OCI-LY7 (cell line): ENCODE results near the gene HEPACAM. TPM values are rescaled to one million over a fixed set of nuclear protein-coding genes. Genes with fewer than 3 reads are reported as not detected.

ENCODE experiments used
- BruUV-seq: library from RNA; stranded (reverse); fragments of 400-500 nt; replicated peaks from 2 replicates; lab custom pipeline; 2021; lab: Mats Ljungman, UMichigan
- CTCF ChIA-PET: fragments of 300-600 bp; sonication (Branson Sonifier 250); formaldehyde crosslinking; loops from one replicate; lab custom pipeline; 2022; ENCODE audit warnings: antibody characterized with exemption; ENCODE audit not compliant: unreplicated experiment; lab: Charles Lee
- POLR2A ChIA-PET: fragments of 300-600 bp; sonication (Branson Sonifier 250); formaldehyde crosslinking; loops from one replicate; lab custom pipeline; 2022; ENCODE audit warnings: antibody characterized with exemption; lab: Charles Lee
- DNase-seq: peaks from one replicate; pipeline ENCODE4 v3.0.0-alpha.2; 2015; ENCODE audit warnings: low spot score
- H2AFZ ChIP-seq: fragments of 200-600 bp; sonication (generic), shearing (Covaris generic); 2 replicates; pipeline ENCODE4 v1.6.1; 2014; ENCODE audit warnings: mild to moderate bottlenecking, antibody characterized with exemption, low read length, moderate library complexity
- H3K27ac ChIP-seq: fragments of 200-600 bp; sonication (generic); 2 replicates; pipeline ENCODE4 v1.5.1; 2014; ENCODE audit warnings: mixed run types, low read depth, mild to moderate bottlenecking, moderate library complexity, low read length, inconsistent platforms; ENCODE audit not compliant: poor library complexity, severe bottlenecking
- H3K36me3 ChIP-seq: fragments of 200-600 bp; sonication (generic); 2 replicates; pipeline ENCODE4 v1.6.1; 2014; ENCODE audit warnings: mild to moderate bottlenecking, antibody characterized with exemption, low read length, moderate library complexity, mixed read lengths; ENCODE audit not compliant: insufficient read depth
- H3K4me1 ChIP-seq: fragments of 200-600 bp; sonication (generic); 2 replicates; pipeline ENCODE4 v1.5.1; 2014; ENCODE audit warnings: mild to moderate bottlenecking, low read length; ENCODE audit not compliant: insufficient read depth, poor library complexity, severe bottlenecking
- H3K4me2 ChIP-seq: fragments of 200-600 bp; sonication (generic); 2 replicates; pipeline ENCODE4 v1.6.1; 2014; ENCODE audit warnings: mild to moderate bottlenecking, low read length
- H3K4me3 ChIP-seq: fragments of 200-600 bp; sonication (generic); 2 replicates; pipeline ENCODE4 v1.5.1; 2014; ENCODE audit warnings: mild to moderate bottlenecking, low read depth, low read length; ENCODE audit not compliant: poor library complexity, severe bottlenecking
- H3K79me2 ChIP-seq: fragments of 200-600 bp; sonication (generic); 2 replicates; pipeline ENCODE4 v1.6.1; 2016; ENCODE audit warnings: low read depth, mild to moderate bottlenecking, low read length, moderate library complexity, mixed read lengths; ENCODE audit not compliant: insufficient read depth
- H3K9me2 ChIP-seq: fragments of 200-600 bp; sonication (generic); 2 replicates; pipeline ENCODE4 v1.6.1; 2016; ENCODE audit warnings: mild to moderate bottlenecking, low read length, mixed read lengths; ENCODE audit not compliant: insufficient read depth
- H3K9me3 ChIP-seq: fragments of 200-600 bp; sonication (generic); 2 replicates; pipeline ENCODE4 v1.6.1; 2014; ENCODE audit warnings: mild to moderate bottlenecking, mixed run types, low read length, mixed read lengths
- H4K20me1 ChIP-seq: fragments of 200-600 bp; sonication (generic); 2 replicates; pipeline ENCODE4 v1.6.1; 2014; ENCODE audit warnings: mild to moderate bottlenecking, antibody characterized with exemption, low read length, moderate library complexity, mixed read lengths; ENCODE audit not compliant: insufficient read depth
- CTCF ChIP-seq: fragments of 200-600 bp; sonication (generic); conservative IDR thresholded peaks from 2 replicates; pipeline ENCODE4 v1.5.1; 2014; ENCODE audit warnings: mild to moderate bottlenecking, antibody characterized with exemption, low read length, moderate library complexity, mixed read lengths
- EZH2phosphoT487 ChIP-seq: fragments of 200-600 bp; sonication (generic); IDR thresholded peaks from 2 replicates; pipeline ENCODE4 v1.6.1; 2018; ENCODE audit warnings: low read depth, borderline replicate concordance, mild to moderate bottlenecking, mixed run types, antibody characterized with exemption, low read length, moderate library complexity, mixed read lengths
- intact Hi-C: fragments of 100-400 bp; cut with micrococcal nuclease; formaldehyde crosslinking; loops from one replicate; pipeline ENCODE4 v1.10.0; 2022; ENCODE audit not compliant: unreplicated experiment
- total RNA-seq, 2 experiments: library from RNA; depleted of rRNA in 1 of 2; stranded (reverse); fragments of >200 nt in 1 of 2; shearing (Covaris generic) in 1 of 2; gene quantifications; 2 replicates each; pipeline ENCODE4 v1.2.3, GENCODE V29; 2014 to 2022

Gene HEPACAM
- total RNA-seq, 2 experiments from 2014 or later: not detected

GRCh38 chr11:124872280-124872679 is 63.6 kb downstream of the HEPACAM start:
- intact Hi-C loops: no loop called here
- no peak overlapping the region for H3K27ac ChIP-seq
- H3K9me3 ChIP-seq: no peaks in the 10 kb centered on the region
- H3K4me3 ChIP-seq: no peak overlapping the region
- ChIA-PET POLR2A (no interaction called here), CTCF (no interaction called here)
- no peak overlapping the region for H3K4me2 ChIP-seq
- no peaks in the 10 kb centered on the region for H4K20me1 ChIP-seq
- no peaks in the 10 kb centered on the region for H3K4me1 ChIP-seq
- BruUV-seq: no TSS peak
- TF ChIP-seq CTCF: no peak
- no peaks in the 10 kb centered on the region for H3K9me2 ChIP-seq
- no peaks in the 10 kb centered on the region for H3K79me2 ChIP-seq
- H3K36me3 ChIP-seq: no peaks in the 10 kb centered on the region
- H2AFZ ChIP-seq: no peak overlapping the region
- no peak for DNase-seq

GRCh38 chr11:124870430-124870829 is 65.4 kb downstream of the HEPACAM start:
- TF ChIP-seq EZH2phosphoT487 (no peak), CTCF (no peak)
- intact Hi-C loops: no loop called here
- Histone ChIP-seq H3K79me2 (no peaks in the 10 kb centered on the region), H3K4me3 (no peak overlapping the region), H3K9me3 (no peaks in the 10 kb centered on the region), H3K27ac (no peak overlapping the region), H3K4me2 (no peak overlapping the region), H4K20me1 (no peaks in the 10 kb centered on the region), H3K4me1 (no peaks in the 10 kb centered on the region), H2AFZ (no peak overlapping the region), H3K36me3 (no peaks in the 10 kb centered on the region), H3K9me2 (no peaks in the 10 kb centered on the region)
- ChIA-PET CTCF (no interaction called here), POLR2A (interaction anchor here (0.6 kb wide), 1 partner anchor 118 kb away, joined by 3 read pairs; the partner anchor contains the start of gene VSIG2)
- DNase-seq: no peak
- no TSS peak for BruUV-seq

- no peaks in the 10 kb centered on the region for H3K9me3 ChIP-seq
- BruUV-seq: no TSS peak
- H3K4me3 ChIP-seq: no peak overlapping the region
- POLR2A ChIA-PET: no interaction called here
- TF ChIP-seq EZH2phosphoT487: no peak
- H3K36me3 ChIP-seq: no peaks in the 10 kb centered on the region
- H3K4me2 ChIP-seq: no peak overlapping the region
- no peak for DNase-seq
- intact Hi-C loops: no loop called here
- H2AFZ ChIP-seq: no peak overlapping the region
- H3K27ac ChIP-seq: no peak overlapping the region
- no peaks in the 10 kb centered on the region for H4K20me1 ChIP-seq
- CTCF ChIA-PET: interaction anchor here (0.7 kb wide), 1 partner anchor 1699 kb away, joined by 3 read pairs; no protein-coding TSS in a partner anchor
- no peaks in the 10 kb centered on the region for H3K79me2 ChIP-seq
- H3K9me2 ChIP-seq: no peaks in the 10 kb centered on the region
- no peaks in the 10 kb centered on the region for H3K4me1 ChIP-seq
Observed at GRCh38 chr11:124869856-124870387, 65.9 kb downstream of the HEPACAM start.
